Body of pancreas (tissue), 4 donors: Measurements from ENCODE around the gene ZNF488. TPM values are rescaled to one million over a fixed set of nuclear protein-coding genes. Genes with fewer than 3 reads are reported as not detected.

ENCODE experiments used
- ATAC-seq: fragments of 150-250 bp; one replicate; pipeline ENCODE4 v1.9.1; 2016
- DNase-seq, 4 donors: peaks; one replicate each; pipeline ENCODE4 v3.0.0-alpha.2; 2019
- H3K27ac ChIP-seq, 4 donors: fragments of 200-600 bp; sonication (generic); 1 replicate in 3 of 4; 2 replicates in 1 of 4; pipeline versions ENCODE4 v1.5.1 to v1.6.1; 2016 to 2019; ENCODE audit warnings: mild to moderate bottlenecking in 1 of 4, mixed read lengths in 1 of 4, moderate library complexity in 1 of 4
- H3K27me3 ChIP-seq, 2 donors: fragments of 200-600 bp; sonication (generic); one replicate each; pipeline ENCODE4 v1.6.0; 2016; ENCODE audit warnings: mild to moderate bottlenecking in 1 of 2
- H3K36me3 ChIP-seq, 2 donors: fragments of 200-600 bp; sonication (generic); replicated peaks in 1 of 2; 2 replicates each; pipeline ENCODE4 v1.5.1; 2016; ENCODE audit warnings: low read depth in 2 of 2; ENCODE audit not compliant: insufficient read depth in 1 of 2
- H3K4me1 ChIP-seq: fragments of 200-600 bp; sonication (generic); one replicate; pipeline ENCODE4 v1.6.0; 2016
- H3K4me3 ChIP-seq, 2 donors: fragments of 200-600 bp; sonication (generic); 1 replicate in 1 of 2; 2 replicates in 1 of 2; pipeline ENCODE4 v1.5.1; 2016 to 2019
- H3K9me3 ChIP-seq, 3 donors: fragments of 200-600 bp; sonication (generic); 1 replicate in 2 of 3; 2 replicates in 1 of 3; pipeline ENCODE4 v1.5.1; 2016
- POLR2A ChIP-seq, 3 donors: fragments of 450-650 bp; IDR thresholded peaks; one replicate each; pipeline ENCODE4 v1.6.1; 2016; ENCODE audit warnings: antibody characterized with exemption in 3 of 3, mild to moderate bottlenecking in 2 of 3
- WGBS, 2 donors: methylation state at CpG; one replicate each; pipeline ENCODE4 v1.1.5; 2017; 5-methylcytosine and 5-hydroxymethylcytosine counted together
- intact Hi-C: fragments of 100-400 bp; cut with DNase I; formaldehyde crosslinking; loops from one replicate; pipeline ENCODE4 v1.15.1; 2023
- total RNA-seq, 2 donors: library from RNA; depleted of rRNA; stranded (reverse); fragments of >200 nt; gene quantifications; one replicate each; pipeline ENCODE4 v1.1.0, GENCODE V29; 2016
- TF ChIP-seq, protein P1 (sequence below), 7 experiments: fragments of 450-650 bp in 4 of 7; fragments of 200-600 bp in 3 of 7; sonication (generic) in 3 of 7; IDR thresholded peaks; one replicate each; pipeline ENCODE4 v1.5.1; 2016 to 2019; ENCODE audit warnings: antibody characterized with exemption in 7 of 7

Gene ZNF488
- total RNA-seq, 2 donors from 2014 or later: 0.26 TPM; not detected in 1

DNA sequence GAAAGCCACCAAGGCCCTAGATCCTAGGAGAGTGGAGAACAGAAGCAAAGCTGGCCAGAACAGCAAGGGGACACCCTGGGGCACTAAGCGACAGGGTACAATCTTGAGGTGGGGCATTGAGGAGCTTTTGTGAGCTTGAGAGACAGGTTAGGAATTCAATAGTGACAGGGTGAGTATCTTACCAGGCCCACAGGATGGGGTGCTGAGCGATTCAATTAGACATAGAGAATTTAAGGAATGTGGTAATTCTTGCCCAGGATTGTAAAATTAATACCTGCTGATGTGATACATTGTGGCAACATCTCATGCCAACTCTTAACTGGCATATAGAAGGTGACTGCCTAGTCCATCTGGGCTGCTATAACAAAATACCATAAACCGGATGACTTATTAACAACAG, 21.9 kb downstream of the ZNF488 start:
- Histone ChIP-seq H3K4me3 (no peak overlapping the region), H3K27ac (no peak overlapping the region), H3K27me3 (no peaks in the 10 kb centered on the region), H3K9me3 (no peaks in the 10 kb centered on the region), H3K4me1 (peaks cover 9% of the 10 kb centered on the region), H3K36me3 (no peaks in the 10 kb centered on the region)
- TF ChIP-seq, protein P1, sequence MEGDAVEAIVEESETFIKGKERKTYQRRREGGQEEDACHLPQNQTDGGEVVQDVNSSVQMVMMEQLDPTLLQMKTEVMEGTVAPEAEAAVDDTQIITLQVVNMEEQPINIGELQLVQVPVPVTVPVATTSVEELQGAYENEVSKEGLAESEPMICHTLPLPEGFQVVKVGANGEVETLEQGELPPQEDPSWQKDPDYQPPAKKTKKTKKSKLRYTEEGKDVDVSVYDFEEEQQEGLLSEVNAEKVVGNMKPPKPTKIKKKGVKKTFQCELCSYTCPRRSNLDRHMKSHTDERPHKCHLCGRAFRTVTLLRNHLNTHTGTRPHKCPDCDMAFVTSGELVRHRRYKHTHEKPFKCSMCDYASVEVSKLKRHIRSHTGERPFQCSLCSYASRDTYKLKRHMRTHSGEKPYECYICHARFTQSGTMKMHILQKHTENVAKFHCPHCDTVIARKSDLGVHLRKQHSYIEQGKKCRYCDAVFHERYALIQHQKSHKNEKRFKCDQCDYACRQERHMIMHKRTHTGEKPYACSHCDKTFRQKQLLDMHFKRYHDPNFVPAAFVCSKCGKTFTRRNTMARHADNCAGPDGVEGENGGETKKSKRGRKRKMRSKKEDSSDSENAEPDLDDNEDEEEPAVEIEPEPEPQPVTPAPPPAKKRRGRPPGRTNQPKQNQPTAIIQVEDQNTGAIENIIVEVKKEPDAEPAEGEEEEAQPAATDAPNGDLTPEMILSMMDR (IDR thresholded peaks at IDR 0.05): no peak
- TF ChIP-seq POLR2A (IDR thresholded peaks at IDR 0.05): no peak
- 80 to 83% methylated on average over 3 of the region's 3 CpGs for WGBS, 2 donors
- intact Hi-C loops: no loop called here
- DNase-seq (no peak), ATAC-seq (peak; percentile 17)

- Histone ChIP-seq H3K36me3 (no peaks in the 10 kb centered on the region), H3K4me3 (no peak overlapping the region), H3K4me1 (peaks cover 3% of the 10 kb centered on the region), H3K9me3 (no peaks in the 10 kb centered on the region), H3K27me3 (no peaks in the 10 kb centered on the region), H3K27ac (no peak overlapping the region)
- 53 to 68% methylated on average over 9 of the region's 9 CpGs for WGBS, 2 donors
- TF ChIP-seq, protein P1 (IDR thresholded peaks at IDR 0.05): peak; percentile 48 to 74 (median 60)
- no peak for TF ChIP-seq POLR2A (IDR thresholded peaks at IDR 0.05)
- ATAC-seq (no peak), DNase-seq (peak in 3 of 4 donors; percentile 28 to 69 (median 50))
- intact Hi-C loops: no loop called here
These were observed 22.8 kb downstream of the ZNF488 start for GRCh38 chr10:47361293-47361692.

GRCh38 chr10:47360419-47361040, 23.6 kb downstream of the ZNF488 start:
- no peak overlapping the region for H3K27ac ChIP-seq
- no peak overlapping the region for H3K4me3 ChIP-seq
- H3K4me1 ChIP-seq: no peaks in the 10 kb centered on the region
- no peaks in the 10 kb centered on the region for H3K27me3 ChIP-seq
- H3K36me3 ChIP-seq: no peaks in the 10 kb centered on the region
- ATAC-seq (no peak), DNase-seq (no peak)
- H3K9me3 ChIP-seq: no peaks in the 10 kb centered on the region
- intact Hi-C loops: no loop called here
- 76 to 77% methylated on average over 12 to 14 of the region's 14 CpGs for WGBS, 2 donors
- TF ChIP-seq, protein P1 (IDR thresholded peaks at IDR 0.05): no peak
- TF ChIP-seq POLR2A (IDR thresholded peaks at IDR 0.05): no peak

GRCh38 chr10:47359626-47360418, 24.3 kb downstream of the ZNF488 start:
- ATAC-seq (no peak), DNase-seq (peak in 1 of 4 donors; percentile 9)
- Histone ChIP-seq H3K9me3 (no peaks in the 10 kb centered on the region), H3K4me3 (no peak overlapping the region), H3K27me3 (no peaks in the 10 kb centered on the region), H3K4me1 (no peaks in the 10 kb centered on the region), H3K36me3 (no peaks in the 10 kb centered on the region), H3K27ac (no peak overlapping the region)
- WGBS, 2 donors: 75 to 77% methylated on average over 2 to 4 of the region's 4 CpGs
- intact Hi-C loops: no loop called here
- TF ChIP-seq, protein P1 (IDR thresholded peaks at IDR 0.05): no peak
- TF ChIP-seq POLR2A (IDR thresholded peaks at IDR 0.05): no peak
